ENCODE measurements around the gene MAP7D1.

MAP7D1 gene

DNA sequence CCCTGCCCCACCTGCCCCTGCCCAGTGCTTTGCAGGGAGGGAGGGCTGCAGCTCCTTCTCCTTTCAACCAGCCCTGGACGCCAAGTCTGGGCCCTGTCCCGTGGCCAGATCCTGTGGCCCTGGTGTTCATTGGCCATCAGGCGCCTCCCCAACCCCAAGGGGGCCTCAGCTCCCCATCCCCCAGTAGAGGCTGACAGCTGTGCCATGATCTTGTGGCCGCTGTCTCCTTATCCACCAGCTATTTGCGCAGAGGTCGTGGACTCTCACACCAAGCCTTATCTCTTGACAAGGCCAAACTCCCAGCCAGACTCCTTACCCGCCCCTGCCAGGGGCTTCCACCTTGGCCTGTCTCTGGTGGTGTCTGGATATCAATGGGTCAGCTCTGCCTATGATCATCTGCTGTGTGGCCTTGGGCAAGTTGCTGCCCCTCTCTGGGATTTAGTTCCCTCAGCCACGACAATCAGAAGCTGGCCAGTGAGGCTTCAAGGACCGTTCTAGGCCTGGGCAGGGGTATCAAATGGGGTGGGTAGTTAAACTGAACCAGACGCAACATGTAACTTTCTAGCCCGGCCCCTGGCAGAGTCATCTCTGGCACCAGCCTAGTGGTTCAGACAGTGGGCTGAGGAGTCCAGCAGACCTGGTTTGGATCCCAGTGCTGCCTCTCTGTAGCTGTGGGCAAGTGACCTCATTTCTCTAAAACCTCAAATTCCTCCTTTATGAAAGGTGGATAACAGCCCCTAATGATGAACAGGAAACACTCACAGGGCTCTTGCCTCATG, 27.6 kb upstream of the MAP7D1 start:
- peak; percentile 52 for DNase-seq

- no peak for DNase-seq
Measured at GRCh38 chr1:36128905-36129206, 27.1 kb upstream of the MAP7D1 start.

- no peak for DNase-seq
Measured at GRCh38 chr1:36132029-36132428, 23.9 kb upstream of the MAP7D1 start.

GRCh38 chr1:36133484-36133883, 22.5 kb upstream of the MAP7D1 start:
- DNase-seq, result peak; percentile 96

DNA sequence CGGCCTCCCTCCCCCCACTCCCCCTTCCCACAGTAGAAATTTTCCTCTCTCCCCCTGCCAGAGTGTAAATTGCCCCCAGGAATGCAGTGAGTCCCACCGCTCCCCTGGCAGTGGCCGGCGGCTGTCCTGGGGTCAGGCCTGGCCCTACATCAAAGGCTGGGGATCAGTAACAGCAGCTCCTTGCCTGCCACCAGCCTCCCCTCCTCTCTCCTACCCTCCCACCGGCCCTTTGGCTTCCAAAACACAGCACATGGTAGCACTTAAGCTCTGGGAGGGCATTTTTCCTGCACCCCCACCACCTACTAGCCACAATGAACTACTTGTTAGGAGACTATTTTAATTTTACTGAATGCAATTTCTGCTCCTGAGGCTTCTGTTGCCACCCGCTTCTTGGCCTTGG, 21.9 kb upstream of the MAP7D1 start:
- no peak for DNase-seq

DNA sequence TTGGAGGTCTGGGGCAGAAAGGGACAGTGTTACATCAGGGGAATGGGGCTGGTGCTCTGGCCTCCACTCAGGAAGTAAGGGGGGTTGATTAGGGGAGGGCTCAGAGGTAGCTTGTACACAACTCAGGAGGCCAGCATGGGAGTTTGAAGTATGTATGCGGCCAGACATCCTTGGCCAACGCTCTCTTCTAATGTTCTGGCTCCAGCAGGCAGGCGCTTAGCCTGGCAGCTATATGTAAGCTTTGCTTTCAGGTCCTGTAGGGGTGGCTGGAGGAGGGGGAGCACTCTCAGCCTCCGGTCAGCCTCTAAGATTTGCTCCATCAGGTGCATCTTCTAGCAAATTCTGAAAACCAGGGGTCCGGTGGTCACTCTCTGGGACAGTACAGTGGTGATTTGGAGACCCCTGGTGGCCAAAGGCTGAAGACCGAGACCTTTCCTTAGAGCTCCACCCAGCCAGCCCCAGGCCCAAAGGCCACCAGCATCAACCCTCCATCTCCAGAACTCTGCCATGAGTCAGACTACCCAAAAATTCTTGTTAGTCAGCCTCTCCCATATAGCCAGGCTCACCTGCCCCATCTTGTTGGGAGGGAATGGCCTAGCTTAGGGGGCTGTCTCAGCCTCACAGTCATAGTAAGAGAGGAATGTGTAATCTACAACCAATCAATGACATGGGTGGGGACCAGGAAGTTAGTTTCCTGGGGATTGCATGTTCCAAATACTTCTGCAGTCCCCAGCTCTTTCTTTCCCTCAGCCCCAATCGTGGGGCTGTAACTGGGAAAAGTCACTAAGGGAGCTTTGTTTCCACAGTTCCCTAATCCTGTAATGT, 21.2 kb upstream of the MAP7D1 start:
- peak; percentile 74 for DNase-seq

GRCh38 chr1:36135330-36135667, 20.7 kb upstream of the MAP7D1 start:
- no peak for DNase-seq

GRCh38 chr1:36135796-36136195, 20.2 kb upstream of the MAP7D1 start:
- DNase-seq, result no peak

- peak; percentile 89 for DNase-seq
Measured at GRCh38 chr1:36136535-36136934, 19.4 kb upstream of the MAP7D1 start.

- DNase-seq, result no peak
Measured at GRCh38 chr1:36137226-36137625, 18.7 kb upstream of the MAP7D1 start.

GRCh38 chr1:36137776-36138175, 18.2 kb upstream of the MAP7D1 start:
- DNase-seq, result no peak

DNA sequence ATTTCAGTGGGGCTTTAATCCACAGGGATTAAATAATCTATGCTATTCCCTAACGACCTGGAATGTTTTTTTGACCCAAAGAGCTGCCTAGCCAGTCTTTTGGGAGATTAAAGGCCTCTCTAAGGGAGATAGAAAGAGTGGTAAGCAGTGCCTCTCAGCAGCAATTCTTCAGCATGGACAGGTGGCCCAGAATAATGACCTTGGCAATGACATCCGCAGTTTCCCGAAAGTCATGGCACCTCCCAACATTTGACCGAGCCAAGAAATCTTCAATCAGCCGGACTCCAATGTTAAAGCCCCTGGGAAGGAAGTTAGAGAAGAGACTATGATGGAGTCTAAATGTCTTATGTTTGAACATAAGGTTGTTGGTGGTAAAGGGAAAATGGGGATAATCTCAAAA, 16.4 kb upstream of the MAP7D1 start:
- no peak for DNase-seq

DNA sequence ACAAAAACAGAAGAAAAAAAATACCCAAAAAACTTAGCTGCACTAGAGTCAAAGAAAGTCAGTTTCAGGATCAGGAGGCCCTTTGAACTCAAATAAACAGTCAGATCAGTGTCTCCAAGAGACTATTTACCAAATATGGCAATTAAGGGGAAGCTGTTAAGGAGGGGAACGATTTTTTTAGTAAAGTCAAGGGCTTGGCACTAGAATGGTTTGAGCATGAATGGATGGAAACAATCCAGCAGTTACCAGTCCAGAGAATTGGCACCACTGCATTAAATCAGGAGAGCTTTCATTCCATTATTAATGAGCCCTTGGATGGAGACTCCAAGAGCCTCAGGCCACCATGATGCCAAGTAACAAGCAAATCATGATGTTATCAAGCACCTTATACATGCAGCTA, 13.8 kb upstream of the MAP7D1 start:
- DNase-seq, result no peak

DNA sequence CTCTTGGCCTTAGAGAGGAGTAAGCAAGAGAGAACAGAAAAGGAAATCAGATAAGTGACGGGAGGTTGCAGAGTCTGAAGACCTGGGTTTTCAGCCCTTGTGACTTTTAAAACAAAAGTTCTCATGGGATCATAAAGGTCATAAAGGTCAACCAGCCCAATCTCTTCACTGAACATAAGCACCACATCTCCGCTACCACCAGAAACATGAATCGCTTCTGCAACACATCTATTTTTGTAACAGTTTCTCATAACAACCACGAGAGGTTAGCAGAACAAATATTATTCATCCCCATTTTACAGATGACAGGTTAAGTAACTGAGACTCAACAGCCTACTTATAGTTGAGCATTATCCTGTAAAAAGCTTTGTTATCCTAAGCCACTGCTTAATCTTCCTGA, 12.5 kb upstream of the MAP7D1 start:
- no peak for DNase-seq

- DNase-seq, result no peak
Measured at GRCh38 chr1:36144413-36144812, 11.5 kb upstream of the MAP7D1 start.

- no peak for DNase-seq
Measured at GRCh38 chr1:36148821-36149236, 7.1 kb upstream of the MAP7D1 start.

GRCh38 chr1:36149237-36149972, 6.6 kb upstream of the MAP7D1 start, which contains the start of gene TRAPPC3:
Gene TRAPPC3, minus strand, starts transcription at chr1:36149486. Its CDS starts 108 bp downstream, at chr1:36149378.
- peak; percentile 100 for DNase-seq

DNA sequence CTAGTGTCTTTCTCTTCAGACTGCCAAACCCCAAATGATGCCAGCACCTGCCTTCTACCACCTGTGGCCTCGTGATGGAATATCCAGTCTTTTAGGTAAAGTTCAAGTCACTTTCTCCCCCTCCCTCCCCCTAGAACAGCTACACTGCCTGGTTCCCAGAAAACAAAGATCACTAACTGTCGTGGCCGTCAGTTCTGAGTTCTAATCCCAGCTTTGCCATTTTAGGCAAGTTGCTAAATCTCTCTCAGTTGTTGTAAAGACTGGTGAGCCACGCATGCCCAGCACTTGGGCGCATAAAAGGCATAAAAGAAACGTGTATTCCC, 6.0 kb upstream of the MAP7D1 start:
- DNase-seq, result no peak

DNA sequence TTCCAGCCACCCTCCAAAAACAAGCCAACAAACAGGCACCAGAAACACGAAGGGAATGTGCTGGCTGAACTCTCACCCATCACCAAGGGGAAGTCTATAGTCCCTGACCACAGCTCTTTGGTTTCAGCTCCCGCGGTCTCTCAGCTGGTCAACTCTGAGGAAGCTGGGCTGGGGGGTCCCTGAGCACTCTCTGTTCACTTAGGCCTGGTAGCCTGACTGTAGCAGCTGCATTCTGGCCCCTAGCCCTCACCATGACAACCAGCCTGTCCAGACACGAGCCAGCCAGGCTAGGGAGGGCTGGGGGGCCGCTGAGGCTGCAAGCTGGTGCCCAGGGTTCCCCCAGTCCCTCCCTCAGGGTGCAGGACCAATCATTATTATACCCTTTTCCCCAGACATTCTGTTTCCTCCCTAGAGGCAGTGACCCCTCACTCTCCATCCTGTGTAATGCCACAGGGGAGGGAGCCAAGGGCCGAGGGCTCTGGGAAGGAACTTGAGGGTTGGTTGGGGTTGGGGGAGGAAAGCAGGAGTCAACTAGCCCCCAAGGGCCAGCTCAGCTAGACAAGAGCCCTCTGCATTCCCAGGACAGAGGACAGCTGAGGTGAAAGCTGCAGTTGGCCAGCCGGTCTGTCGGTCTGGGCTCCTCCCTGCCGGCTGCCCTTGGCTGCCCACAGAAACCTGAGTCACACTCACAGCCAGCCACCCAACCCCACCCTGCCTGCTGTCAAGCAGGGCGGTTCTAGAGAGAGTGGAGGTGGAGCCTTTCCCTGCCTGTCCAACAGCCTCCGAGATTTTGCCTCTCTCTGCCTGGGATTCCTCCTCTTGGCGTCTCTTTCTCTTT, 5.4 kb upstream of the MAP7D1 start:
- DNase-seq, result peak; percentile 92

DNA sequence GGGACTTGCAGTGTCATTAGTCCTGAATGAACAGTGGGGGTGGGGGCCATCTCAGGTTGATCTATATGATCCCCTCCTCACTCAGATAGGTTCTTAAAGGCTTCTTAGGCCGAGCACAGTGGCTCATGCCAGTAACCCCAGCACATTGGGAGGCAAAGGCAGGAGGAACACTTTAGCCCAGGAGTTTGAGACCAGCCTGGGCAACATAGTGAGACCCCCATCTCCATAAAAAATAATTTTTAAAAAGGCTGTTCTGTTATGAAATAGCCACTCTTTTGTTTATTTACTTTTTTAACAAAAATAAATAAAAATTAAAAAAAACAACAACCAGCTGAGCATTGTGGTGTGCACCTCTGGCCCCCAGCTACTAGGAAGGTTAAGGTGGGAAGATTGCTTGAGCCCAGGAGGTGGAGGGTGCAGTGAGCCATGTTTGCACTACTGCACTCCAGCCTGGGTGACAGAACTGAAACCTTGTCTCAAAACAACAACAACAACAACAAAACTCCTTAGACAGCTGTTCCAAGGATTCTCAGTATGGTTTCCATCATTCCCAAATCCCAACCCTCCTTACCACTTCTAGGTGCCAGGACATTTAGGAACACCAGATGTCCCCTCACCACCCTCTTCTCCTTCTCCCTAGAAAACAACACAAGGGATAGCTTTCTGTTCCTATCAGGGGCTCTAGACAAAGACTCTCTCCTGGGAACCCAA, 4.7 kb upstream of the MAP7D1 start:
- DNase-seq, result no peak

DNA sequence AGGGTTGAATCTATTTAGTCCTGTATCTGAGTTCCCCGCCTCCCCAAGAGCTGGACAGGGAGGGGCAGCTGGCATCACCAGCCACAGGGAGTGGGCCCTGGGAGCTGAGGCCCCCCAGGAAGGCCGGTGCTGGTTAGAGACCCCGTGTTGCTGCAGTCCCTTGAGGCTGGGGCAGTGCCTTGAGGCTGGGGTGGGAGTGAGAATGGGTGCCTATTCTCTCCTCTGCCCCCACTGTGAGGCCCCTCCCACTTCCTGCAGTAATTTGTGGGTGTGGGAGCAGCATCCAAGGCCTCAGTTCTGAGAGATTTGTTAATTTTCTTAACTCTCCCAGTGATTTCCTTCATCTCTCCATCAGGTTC, 4.1 kb upstream of the MAP7D1 start:
- peak; percentile 35 for DNase-seq

- DNase-seq, result no peak
Measured at GRCh38 chr1:36153476-36153875, 2.5 kb upstream of the MAP7D1 start.

All from fibroblast of skin of right quadriceps (primary cell).